Measurements from ENCODE around the gene CFAP92. TPM values are rescaled to one million over a fixed set of nuclear protein-coding genes. Genes with fewer than 3 reads are reported as not detected.

CFAP92 gene
- total RNA-seq, 1 donor from 2014 or later: 0.52 TPM

- Histone ChIP-seq H3K27ac (ENCODE audit: low read depth, low read length) (no peak overlapping the region), H2AFZ (ENCODE audit: low read depth, low read length) (no peak overlapping the region), H3K79me2 (ENCODE audit: insufficient read depth, low read length) (no peaks in the 10 kb centered on the region), H3K36me3 (ENCODE audit: insufficient read depth, low read length) (no peaks in the 10 kb centered on the region), H3K4me3 (ENCODE audit: insufficient read depth, low read depth, low read length) (no peak overlapping the region), H3K9me3 (ENCODE audit: insufficient read depth, low read depth, low read length) (peaks cover 36% of the 10 kb centered on the region), H3K9ac (ENCODE audit: low read length) (no peak overlapping the region), H3K4me2 (ENCODE audit: low read length) (no peak overlapping the region), H4K20me1 (ENCODE audit: insufficient read depth, low read length) (no peaks in the 10 kb centered on the region), H3K27me3 (ENCODE audit: insufficient read depth, low read length) (no peaks in the 10 kb centered on the region), H3K4me1 (ENCODE audit: insufficient read depth, low read length) (no peaks in the 10 kb centered on the region)
- H3K4me3 Mint-ChIP-seq (ENCODE audit: unreplicated experiment): no peak overlapping the region
- TF ChIP-seq, protein P1, sequence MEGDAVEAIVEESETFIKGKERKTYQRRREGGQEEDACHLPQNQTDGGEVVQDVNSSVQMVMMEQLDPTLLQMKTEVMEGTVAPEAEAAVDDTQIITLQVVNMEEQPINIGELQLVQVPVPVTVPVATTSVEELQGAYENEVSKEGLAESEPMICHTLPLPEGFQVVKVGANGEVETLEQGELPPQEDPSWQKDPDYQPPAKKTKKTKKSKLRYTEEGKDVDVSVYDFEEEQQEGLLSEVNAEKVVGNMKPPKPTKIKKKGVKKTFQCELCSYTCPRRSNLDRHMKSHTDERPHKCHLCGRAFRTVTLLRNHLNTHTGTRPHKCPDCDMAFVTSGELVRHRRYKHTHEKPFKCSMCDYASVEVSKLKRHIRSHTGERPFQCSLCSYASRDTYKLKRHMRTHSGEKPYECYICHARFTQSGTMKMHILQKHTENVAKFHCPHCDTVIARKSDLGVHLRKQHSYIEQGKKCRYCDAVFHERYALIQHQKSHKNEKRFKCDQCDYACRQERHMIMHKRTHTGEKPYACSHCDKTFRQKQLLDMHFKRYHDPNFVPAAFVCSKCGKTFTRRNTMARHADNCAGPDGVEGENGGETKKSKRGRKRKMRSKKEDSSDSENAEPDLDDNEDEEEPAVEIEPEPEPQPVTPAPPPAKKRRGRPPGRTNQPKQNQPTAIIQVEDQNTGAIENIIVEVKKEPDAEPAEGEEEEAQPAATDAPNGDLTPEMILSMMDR (IDR thresholded peaks at IDR 0.05; ENCODE audit: insufficient read depth, low read depth, low read length): no peak
- no peak for TF ChIP-seq EZH2 (IDR thresholded peaks at IDR 0.05; ENCODE audit: insufficient read depth, low read length)
- H3K27me3 Mint-ChIP-seq (ENCODE audit: low read depth, unreplicated experiment): no peaks in the 10 kb centered on the region
- peaks cover 26% of the 10 kb centered on the region for H3K36me3 Mint-ChIP-seq (ENCODE audit: low read depth, unreplicated experiment)
- no peak for FAIRE-seq
- H3K27ac Mint-ChIP-seq (ENCODE audit: unreplicated experiment): no peak overlapping the region
- no peak for DNase-seq (ENCODE audit: low read depth)
- no peaks in the 10 kb centered on the region for H3K4me1 Mint-ChIP-seq (ENCODE audit: low read depth, unreplicated experiment)
- peaks cover 66% of the 10 kb centered on the region for H3K9me3 Mint-ChIP-seq (ENCODE audit: unreplicated experiment)
Observed at GRCh38 chr3:128923576-128923975, 70.3 kb downstream of the CFAP92 start.

DNA sequence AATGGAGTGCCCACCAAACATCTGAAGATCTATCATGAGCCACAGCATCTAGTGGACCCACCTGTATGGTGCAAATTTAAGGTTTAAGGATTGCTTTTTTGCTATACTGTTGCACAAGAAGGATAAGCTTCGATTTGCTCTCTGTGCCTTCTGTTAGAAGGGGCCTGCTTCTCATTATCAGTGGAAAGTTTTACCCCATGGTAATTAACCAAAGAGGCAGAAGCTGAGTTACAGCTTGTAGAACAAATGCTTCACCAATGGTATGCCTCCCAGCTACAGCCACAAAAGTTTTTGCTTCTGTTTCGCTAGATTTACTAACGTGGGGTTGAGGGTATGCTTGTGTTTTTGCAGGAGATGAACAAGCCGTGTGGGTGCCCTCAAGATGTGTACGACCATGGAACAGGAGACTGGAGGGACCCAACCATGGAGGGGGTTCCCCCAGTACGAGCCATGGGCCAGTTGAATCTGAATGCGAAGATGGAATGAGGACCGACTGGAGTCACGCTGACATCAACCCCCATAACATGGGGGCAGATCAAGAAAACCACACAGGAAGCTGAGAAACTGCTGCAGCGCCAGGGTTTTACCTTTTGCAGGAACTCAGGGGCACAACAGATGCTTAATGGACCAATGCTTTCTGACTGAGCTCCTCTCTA is 70.9 kb downstream of the CFAP92 start:
- no peak overlapping the region for H3K4me2 ChIP-seq (ENCODE audit: low read length)

More for the DNA sequence above, 70.9 kb downstream of the CFAP92 start:
- no peak overlapping the region for H3K9ac ChIP-seq (ENCODE audit: low read length)
- peaks cover 36% of the 10 kb centered on the region for H3K9me3 ChIP-seq (ENCODE audit: insufficient read depth, low read depth, low read length)
- H3K79me2 ChIP-seq (ENCODE audit: insufficient read depth, low read length): no peaks in the 10 kb centered on the region
- H2AFZ ChIP-seq (ENCODE audit: low read depth, low read length): no peak overlapping the region
- no peaks in the 10 kb centered on the region for H4K20me1 ChIP-seq (ENCODE audit: insufficient read depth, low read length)
- Mint-ChIP-seq H3K36me3 (ENCODE audit: low read depth, unreplicated experiment) (peaks cover 29% of the 10 kb centered on the region), H3K4me1 (ENCODE audit: low read depth, unreplicated experiment) (no peaks in the 10 kb centered on the region), H3K27ac (ENCODE audit: unreplicated experiment) (no peak overlapping the region), H3K27me3 (ENCODE audit: low read depth, unreplicated experiment) (no peaks in the 10 kb centered on the region), H3K9me3 (ENCODE audit: unreplicated experiment) (peaks cover 66% of the 10 kb centered on the region), H3K4me3 (ENCODE audit: unreplicated experiment) (no peak overlapping the region)
- no peaks in the 10 kb centered on the region for H3K4me1 ChIP-seq (ENCODE audit: insufficient read depth, low read length)
- no peaks in the 10 kb centered on the region for H3K27me3 ChIP-seq (ENCODE audit: insufficient read depth, low read length)
- DNase-seq (ENCODE audit: low read depth) (no peak), FAIRE-seq (no peak)
- TF ChIP-seq, protein P1 (IDR thresholded peaks at IDR 0.05; ENCODE audit: insufficient read depth, low read depth, low read length): no peak
- no peak for TF ChIP-seq EZH2 (IDR thresholded peaks at IDR 0.05; ENCODE audit: insufficient read depth, low read length)
- H3K36me3 ChIP-seq (ENCODE audit: insufficient read depth, low read length): no peaks in the 10 kb centered on the region
- H3K4me3 ChIP-seq (ENCODE audit: insufficient read depth, low read depth, low read length): no peak overlapping the region
- no peak overlapping the region for H3K27ac ChIP-seq (ENCODE audit: low read depth, low read length)
